Measurements from ENCODE around the gene FMOD.

GRCh38 chr1:203353486-203353885 is 2.6 kb upstream of the FMOD start:
- TF ChIP-seq, protein P1, sequence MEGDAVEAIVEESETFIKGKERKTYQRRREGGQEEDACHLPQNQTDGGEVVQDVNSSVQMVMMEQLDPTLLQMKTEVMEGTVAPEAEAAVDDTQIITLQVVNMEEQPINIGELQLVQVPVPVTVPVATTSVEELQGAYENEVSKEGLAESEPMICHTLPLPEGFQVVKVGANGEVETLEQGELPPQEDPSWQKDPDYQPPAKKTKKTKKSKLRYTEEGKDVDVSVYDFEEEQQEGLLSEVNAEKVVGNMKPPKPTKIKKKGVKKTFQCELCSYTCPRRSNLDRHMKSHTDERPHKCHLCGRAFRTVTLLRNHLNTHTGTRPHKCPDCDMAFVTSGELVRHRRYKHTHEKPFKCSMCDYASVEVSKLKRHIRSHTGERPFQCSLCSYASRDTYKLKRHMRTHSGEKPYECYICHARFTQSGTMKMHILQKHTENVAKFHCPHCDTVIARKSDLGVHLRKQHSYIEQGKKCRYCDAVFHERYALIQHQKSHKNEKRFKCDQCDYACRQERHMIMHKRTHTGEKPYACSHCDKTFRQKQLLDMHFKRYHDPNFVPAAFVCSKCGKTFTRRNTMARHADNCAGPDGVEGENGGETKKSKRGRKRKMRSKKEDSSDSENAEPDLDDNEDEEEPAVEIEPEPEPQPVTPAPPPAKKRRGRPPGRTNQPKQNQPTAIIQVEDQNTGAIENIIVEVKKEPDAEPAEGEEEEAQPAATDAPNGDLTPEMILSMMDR (conservative IDR thresholded peaks at IDR 0.05) = no peak
- TF ChIP-seq ZFX (IDR thresholded peaks at IDR 0.05) = no peak
